GM18505 (cell line): ENCODE measurements around the gene CHST11.
"Not testable (repeated sequence)": the region's sequence is repeated elsewhere in the genome, so short reads cannot be mapped to it uniquely, and the experiment has no call there.

ENCODE experiments used
- ATAC-seq: cut with Tn5 transposase; IDR thresholded peaks from one replicate; pipeline ENCODE4 v1.9.1; 2021; ENCODE audit not compliant: unreplicated experiment
- POLR2A ChIP-seq: IDR thresholded peaks from 4 replicates; pipeline ENCODE4 v1.6.1; 2011; ENCODE audit warnings: borderline replicate concordance; ENCODE audit not compliant: insufficient read depth, insufficient read length; ENCODE audit errors: extremely low read depth

The CHST11 gene

DNA sequence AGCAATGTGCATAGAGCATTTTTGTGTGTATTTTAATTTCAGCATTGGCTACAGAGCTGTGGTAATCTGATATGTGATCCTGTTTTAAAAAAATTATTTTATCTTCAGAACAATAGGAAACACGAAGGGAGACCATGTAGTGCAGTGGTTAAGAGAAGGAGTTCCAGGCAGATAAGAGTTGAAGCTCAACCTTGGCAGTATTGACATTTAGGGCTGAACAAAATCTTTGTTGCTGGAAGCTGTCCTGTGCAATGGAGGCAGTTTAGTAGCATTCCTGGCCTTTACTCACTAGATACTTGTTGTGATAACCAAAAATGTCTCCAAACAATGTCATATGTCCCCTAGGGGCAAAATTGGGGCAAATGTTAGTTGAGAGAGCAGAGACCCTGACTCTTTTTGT is 59.2 kb downstream of the CHST11 start:
- no peak for ATAC-seq
- TF ChIP-seq POLR2A = no peak

GRCh38 chr12:104516821-104517220 is 60.1 kb downstream of the CHST11 start:
- ATAC-seq = no peak

GRCh38 chr12:104517880-104518279 is 61.1 kb downstream of the CHST11 start:
- no peak for ATAC-seq
- no peak for TF ChIP-seq POLR2A

More at GRCh38 chr12:104516821-104517220, 60.1 kb downstream of the CHST11 start:
- no peak for TF ChIP-seq POLR2A

GRCh38 chr12:104519190-104520019 is 62.7 kb downstream of the CHST11 start:
- no peak for ATAC-seq
- TF ChIP-seq POLR2A = no peak

DNA sequence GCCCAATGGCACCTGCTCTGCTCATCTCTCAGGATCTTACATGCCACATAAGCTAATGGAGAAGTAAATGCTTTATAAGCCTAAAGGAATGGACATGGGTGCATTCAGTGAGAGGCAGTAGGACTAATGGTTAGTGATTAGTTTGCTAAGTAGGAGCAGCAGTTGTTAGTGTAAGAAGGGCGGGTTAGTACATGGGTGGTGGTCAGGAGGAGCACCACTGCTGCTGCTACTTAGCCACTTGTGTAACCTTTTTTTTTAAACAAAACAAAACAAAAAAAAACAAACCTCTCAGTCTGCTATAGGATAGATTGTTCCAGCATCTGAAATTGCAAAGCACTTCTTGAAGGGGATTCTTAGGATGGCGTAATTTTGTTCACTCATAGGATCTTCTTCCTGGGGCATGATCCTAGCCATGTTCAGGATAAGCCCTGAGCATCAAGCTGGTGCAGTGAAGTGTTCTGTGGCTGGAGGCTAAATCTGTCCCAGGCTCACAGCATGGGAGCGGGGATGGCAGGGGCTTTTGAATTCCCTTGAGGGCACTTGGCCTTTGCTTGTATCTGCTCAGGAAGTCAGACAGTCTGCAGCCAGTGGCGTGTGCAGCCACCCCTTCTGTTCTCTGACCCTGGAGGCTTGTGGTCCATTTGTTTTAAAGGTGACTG is 63.6 kb downstream of the CHST11 start:
- peak; percentile 51 for ATAC-seq
- no peak for TF ChIP-seq POLR2A

DNA sequence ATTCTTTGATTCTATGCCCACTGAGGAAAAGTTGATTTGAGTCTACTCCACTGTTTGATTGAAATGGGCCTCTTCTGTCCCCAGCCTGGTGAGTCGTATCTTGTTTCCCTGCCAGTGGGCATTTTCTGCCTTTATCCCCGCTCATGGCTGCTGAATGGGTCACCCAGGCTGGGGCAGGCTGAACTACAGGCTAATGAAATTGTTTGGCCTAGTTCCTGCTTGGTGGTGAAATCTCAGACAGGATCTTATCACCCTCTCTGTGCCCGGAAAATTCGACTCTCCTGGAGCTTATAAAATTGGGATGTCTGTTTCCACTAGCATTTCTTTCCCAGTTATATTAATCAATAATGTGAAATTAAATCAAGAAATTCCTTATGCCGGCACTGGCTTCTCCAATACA is 65.0 kb downstream of the CHST11 start:
- TF ChIP-seq POLR2A = no peak
- no peak for ATAC-seq

- TF ChIP-seq POLR2A = no peak
- no peak for ATAC-seq
Observed at GRCh38 chr12:104522985-104523722, 66.4 kb downstream of the CHST11 start.

GRCh38 chr12:104524034-104524832 is 67.5 kb downstream of the CHST11 start:
- no peak for TF ChIP-seq POLR2A
- no peak for ATAC-seq

GRCh38 chr12:104526320-104526719 is 69.6 kb downstream of the CHST11 start:
- TF ChIP-seq POLR2A = no peak

GRCh38 chr12:104526751-104527150 is 70.0 kb downstream of the CHST11 start:
- ATAC-seq = no peak
- no peak for TF ChIP-seq POLR2A

More at GRCh38 chr12:104526320-104526719, 69.6 kb downstream of the CHST11 start:
- ATAC-seq = no peak

DNA sequence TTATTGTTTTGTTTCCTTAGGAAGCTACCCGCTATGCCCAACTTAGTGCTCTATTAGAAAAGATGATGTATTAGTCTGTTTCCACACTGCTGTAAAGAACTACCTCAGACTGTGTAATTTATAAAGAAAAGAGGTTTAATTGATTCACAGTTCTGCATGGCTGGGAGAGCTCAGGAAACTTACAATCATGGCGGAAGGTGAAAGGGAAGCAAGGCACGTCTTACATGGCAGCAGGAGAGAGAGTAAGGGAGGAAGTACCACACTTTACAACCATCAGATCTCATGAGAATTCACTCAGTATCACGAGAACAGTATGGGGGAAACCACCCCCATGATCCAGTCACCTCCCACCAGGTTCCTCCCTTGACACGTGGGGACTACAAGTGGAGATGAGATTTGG is 70.9 kb downstream of the CHST11 start:
- not testable (repeated sequence) for ATAC-seq

- no peak for ATAC-seq
Observed at GRCh38 chr12:104529130-104529874, 72.6 kb downstream of the CHST11 start.

More at GRCh38 chr12:104529130-104529874, 72.6 kb downstream of the CHST11 start:
- no peak for TF ChIP-seq POLR2A
